GM21737 (cell line): ENCODE data around the gene PDS5B.

Experiments used
- ATAC-seq: cut with Tn5 transposase; IDR thresholded peaks from one replicate; pipeline ENCODE4 v1.9.1; 2021; ENCODE audit warnings: mild to moderate bottlenecking, moderate library complexity; ENCODE audit not compliant: unreplicated experiment

PDS5B gene

GRCh38 chr13:32587811-32588170, 1.5 kb downstream of the PDS5B start:
- ATAC-seq: no peak

GRCh38 chr13:32588736-32589135, 2.5 kb downstream of the PDS5B start:
- ATAC-seq: no peak

GRCh38 chr13:32589471-32589870, 3.2 kb downstream of the PDS5B start:
- ATAC-seq: no peak

- no peak for ATAC-seq
These were observed 4.0 kb downstream of the PDS5B start for GRCh38 chr13:32590266-32590665.

GRCh38 chr13:32592082-32592481, 5.8 kb downstream of the PDS5B start:
- ATAC-seq: no peak

GRCh38 chr13:32594157-32594738, 8.0 kb downstream of the PDS5B start:
- no peak for ATAC-seq

- ATAC-seq: no peak
These were observed 9.1 kb downstream of the PDS5B start for GRCh38 chr13:32595306-32595705.

GRCh38 chr13:32600890-32601289, 14.6 kb downstream of the PDS5B start:
- no peak for ATAC-seq

GRCh38 chr13:32609428-32609827, 23.2 kb downstream of the PDS5B start:
- no peak for ATAC-seq

- no peak for ATAC-seq
These were observed 24.3 kb downstream of the PDS5B start for GRCh38 chr13:32610538-32610937.

GRCh38 chr13:32610977-32611376, 24.7 kb downstream of the PDS5B start:
- ATAC-seq: no peak

GRCh38 chr13:32616883-32617511, 30.7 kb downstream of the PDS5B start:
- no peak for ATAC-seq

- no peak for ATAC-seq
These were observed 36.6 kb downstream of the PDS5B start for GRCh38 chr13:32622827-32623226.

GRCh38 chr13:32624441-32624840, 38.2 kb downstream of the PDS5B start:
- no peak for ATAC-seq

GRCh38 chr13:32627793-32628192, 41.5 kb downstream of the PDS5B start:
- ATAC-seq: no peak

GRCh38 chr13:32629313-32629712, 43.1 kb downstream of the PDS5B start:
- ATAC-seq: no peak

- no peak for ATAC-seq
These were observed 43.6 kb downstream of the PDS5B start for GRCh38 chr13:32629866-32630265.

GRCh38 chr13:32632343-32632909, 46.2 kb downstream of the PDS5B start:
- ATAC-seq: no peak

- no peak for ATAC-seq
These were observed 50.5 kb downstream of the PDS5B start for GRCh38 chr13:32636711-32637110.

GRCh38 chr13:32638739-32639138, 52.5 kb downstream of the PDS5B start:
- no peak for ATAC-seq

- ATAC-seq: no peak
These were observed 53.4 kb downstream of the PDS5B start for GRCh38 chr13:32639502-32640105.

- no peak for ATAC-seq
These were observed 56.1 kb downstream of the PDS5B start for GRCh38 chr13:32642316-32642715.
